Measurements from ENCODE around the gene FBLN1.
"Not testable (repeated sequence)": the region's sequence is repeated elsewhere in the genome, so short reads cannot be mapped to it uniquely, and the experiment has no call there.

Gene FBLN1

GRCh38 chr22:45502215-45503049 lies at the start of gene FBLN1:
Gene FBLN1 (plus strand): TSS chr22:45502883. CDS start chr22:45502986, 103 bp downstream.
- no peak for DNase-seq

GRCh38 chr22:45453764-45454163 lies 48.9 kb upstream of the FBLN1 start:
- DNase-seq, result no peak

- DNase-seq, result no peak
Measured at GRCh38 chr22:45454275-45454674, 48.4 kb upstream of the FBLN1 start.

GRCh38 chr22:45455212-45455611 lies 47.5 kb upstream of the FBLN1 start:
- no peak for DNase-seq

GRCh38 chr22:45455621-45456020 lies 47.1 kb upstream of the FBLN1 start:
- no peak for DNase-seq

GRCh38 chr22:45456811-45457210 lies 45.9 kb upstream of the FBLN1 start:
- DNase-seq, result no peak

GRCh38 chr22:45458532-45458931 lies 44.2 kb upstream of the FBLN1 start:
- DNase-seq, result no peak

GRCh38 chr22:45459235-45459634 lies 43.4 kb upstream of the FBLN1 start:
- no peak for DNase-seq

GRCh38 chr22:45460288-45461109 lies 42.2 kb upstream of the FBLN1 start:
- no peak for DNase-seq

GRCh38 chr22:45462034-45462655 lies 40.5 kb upstream of the FBLN1 start:
- DNase-seq, result no peak

GRCh38 chr22:45463691-45464090 lies 39.0 kb upstream of the FBLN1 start:
- DNase-seq, result not testable (repeated sequence)

GRCh38 chr22:45465633-45466032 lies 37.0 kb upstream of the FBLN1 start:
- no peak for DNase-seq

- no peak for DNase-seq
Measured at GRCh38 chr22:45468872-45469271, 33.8 kb upstream of the FBLN1 start.

- DNase-seq, result no peak
Measured at GRCh38 chr22:45469281-45470073, 33.2 kb upstream of the FBLN1 start.

- DNase-seq, result no peak
Measured at GRCh38 chr22:45470871-45471270, 31.8 kb upstream of the FBLN1 start.

- DNase-seq, result no peak
Measured at GRCh38 chr22:45472426-45472825, 30.3 kb upstream of the FBLN1 start.

- no peak for DNase-seq
Measured at GRCh38 chr22:45473626-45474237, 29.0 kb upstream of the FBLN1 start.

GRCh38 chr22:45475063-45475747 lies 27.5 kb upstream of the FBLN1 start:
- DNase-seq, result no peak

- DNase-seq, result no peak
Measured at GRCh38 chr22:45475851-45476514, 26.7 kb upstream of the FBLN1 start.

GRCh38 chr22:45476814-45477213 lies 25.9 kb upstream of the FBLN1 start:
- no peak for DNase-seq

Measured in SW 1271 (cell line).